ENCODE measurements around the gene POC1B. TPM values are rescaled to one million over a fixed set of nuclear protein-coding genes. Genes with fewer than 3 reads are reported as not detected.

Gene POC1B
- total and polyA plus RNA-seq, 2 donors (not counting 3 experiments of a cell fraction or from before 2014, with no cell fraction given), result 7.1 to 18.2 TPM

GRCh38 chr12:89433634-89434033 lies 92.2 kb downstream of the POC1B start:
- Histone ChIP-seq H3K79me2 (ENCODE audit: control insufficient read depth, insufficient read depth, low read length) (no peaks in the 10 kb centered on the region), H3K9ac (replicated peaks; ENCODE audit: extremely low read depth, insufficient read depth, low read length) (no peak overlapping the region), H3K9me3 (replicated peaks; ENCODE audit: control insufficient read depth, insufficient read depth, low read length) (no peaks in the 10 kb centered on the region), H3K4me2 (ENCODE audit: insufficient read depth, low read length) (no peak overlapping the region), H3K27ac (ENCODE audit: insufficient read depth, low read depth, low read length) (no peak overlapping the region), H3K36me3 (ENCODE audit: control insufficient read depth in 2 of 2, extremely low read depth in 1 of 2, insufficient read depth in 2 of 2, low read length in 2 of 2) (no peaks in the 10 kb centered on the region), H3K4me3 (replicated peaks in 1 of 3; ENCODE audit: insufficient read depth in 1 of 3, low read depth in 1 of 3, low read length in 3 of 3) (no peak overlapping the region), H3K27me3 (ENCODE audit: control insufficient read depth in 2 of 2, insufficient read depth in 2 of 2, low read length in 2 of 2) (no peaks in the 10 kb centered on the region), H4K20me1 (replicated peaks; ENCODE audit: control insufficient read depth, extremely low read depth, insufficient read depth, low read length) (no peaks in the 10 kb centered on the region), H2AFZ (ENCODE audit: low read depth, low read length) (no peak overlapping the region), H3K9me1 (replicated peaks; ENCODE audit: control insufficient read depth, extremely low read depth, insufficient read depth, low read length) (no peaks in the 10 kb centered on the region), H3K4me1 (ENCODE audit: control insufficient read depth, extremely low read depth, insufficient read depth, low read length) (no peaks in the 10 kb centered on the region)
- DNase-seq (ENCODE audit: low read depth, low spot score), result no peak
- ChIA-PET POLR2A (no interaction called here), CTCF (interaction anchor here (1.4 kb wide), 1 partner anchor 25 kb away, joined by 3 read pairs; no protein-coding TSS in a partner anchor)
- no peak for FAIRE-seq
- intact Hi-C loops (cut with micrococcal nuclease), result no loop called here
- TF ChIP-seq CTCF (IDR thresholded peaks at IDR 0.05; ENCODE audit: extremely low read depth in 1 of 2, insufficient read depth in 1 of 2, low read depth in 1 of 2, low read length in 2 of 2), result no peak
- TF ChIP-seq MYC (IDR thresholded peaks at IDR 0.05; ENCODE audit: low read depth, low read length), result no peak
- TF ChIP-seq JUN (IDR thresholded peaks at IDR 0.05; ENCODE audit: borderline replicate concordance, insufficient read depth, insufficient read length, low read depth), result no peak
- TF ChIP-seq POLR2A (IDR thresholded peaks at IDR 0.05; ENCODE audit: low read depth, low read length), result no peak
- TF ChIP-seq GATA2 (IDR thresholded peaks at IDR 0.05; ENCODE audit: insufficient read depth, insufficient read length, low read depth, low read length), result no peak
- no peak for TF ChIP-seq POLR2AphosphoS5 (IDR thresholded peaks at IDR 0.05; ENCODE audit: insufficient read depth, low read depth, low read length)
- TF ChIP-seq MAX (IDR thresholded peaks at IDR 0.05; ENCODE audit: insufficient read depth, insufficient read length), result no peak
- TF ChIP-seq FOS (IDR thresholded peaks at IDR 0.05; ENCODE audit: borderline replicate concordance, insufficient read depth, low read length), result no peak
- TF ChIP-seq EZH2 (IDR thresholded peaks at IDR 0.05; ENCODE audit: borderline replicate concordance, low read depth, low read length, severe bottlenecking), result no peak
- BruUV-seq (replicated peaks), result no TSS peak
- dilution Hi-C loops (cut with MboI; ENCODE audit: extremely low pct_ligation_motif_present, low sequenced_read_pairs), result no loop called here

Measured in endothelial cell of umbilical vein (primary cell).